Activated naive CD4-positive, alpha-beta T cell treated with anti-CD3 and anti-CD28 coated beads, Interleukin-2, amount 50 U/mL, for 72 hours (primary cell): ENCODE results near the gene ENAH. TPM values are rescaled to one million over a fixed set of nuclear protein-coding genes. Genes with fewer than 3 reads are reported as not detected.
"Not testable (repeated sequence)": the region's sequence is repeated elsewhere in the genome, so short reads cannot be mapped to it uniquely, and the experiment has no call there.

Source experiments
- ATAC-seq, 2 donors: fragments of 150-1000 bp; cut with Tn5 transposase; 2 replicates each; pipeline ENCODE4 v1.10.0; 2021; ENCODE audit warnings: mild to moderate bottlenecking in 2 of 2, moderate library complexity in 2 of 2
- DNase-seq, 2 donors: peaks; one replicate each; pipeline ENCODE4 v3.0.0; 2021 to 2022; ENCODE audit warnings: low spot score in 2 of 2
- H3K27ac Mint-ChIP-seq, 2 donors: one replicate each; pipeline ENCODE4 v1.8.0; 2022; ENCODE audit warnings: mild to moderate bottlenecking in 2 of 2, mixed read lengths in 2 of 2
- H3K36me3 Mint-ChIP-seq, 2 donors: one replicate each; pipeline ENCODE4 v1.8.0; 2022; ENCODE audit warnings: mixed read lengths in 2 of 2
- H3K9me3 Mint-ChIP-seq, 2 donors: one replicate each; pipeline ENCODE4 v1.8.0; 2022; ENCODE audit warnings: mixed read lengths in 2 of 2
- total RNA-seq, 2 donors: library from RNA; stranded (reverse); gene quantifications; one replicate each; pipeline ENCODE4 v1.2.3, GENCODE V29; 2022

ENAH gene
- total RNA-seq, 2 donors from 2014 or later = 0.09 to 0.89 TPM

DNA sequence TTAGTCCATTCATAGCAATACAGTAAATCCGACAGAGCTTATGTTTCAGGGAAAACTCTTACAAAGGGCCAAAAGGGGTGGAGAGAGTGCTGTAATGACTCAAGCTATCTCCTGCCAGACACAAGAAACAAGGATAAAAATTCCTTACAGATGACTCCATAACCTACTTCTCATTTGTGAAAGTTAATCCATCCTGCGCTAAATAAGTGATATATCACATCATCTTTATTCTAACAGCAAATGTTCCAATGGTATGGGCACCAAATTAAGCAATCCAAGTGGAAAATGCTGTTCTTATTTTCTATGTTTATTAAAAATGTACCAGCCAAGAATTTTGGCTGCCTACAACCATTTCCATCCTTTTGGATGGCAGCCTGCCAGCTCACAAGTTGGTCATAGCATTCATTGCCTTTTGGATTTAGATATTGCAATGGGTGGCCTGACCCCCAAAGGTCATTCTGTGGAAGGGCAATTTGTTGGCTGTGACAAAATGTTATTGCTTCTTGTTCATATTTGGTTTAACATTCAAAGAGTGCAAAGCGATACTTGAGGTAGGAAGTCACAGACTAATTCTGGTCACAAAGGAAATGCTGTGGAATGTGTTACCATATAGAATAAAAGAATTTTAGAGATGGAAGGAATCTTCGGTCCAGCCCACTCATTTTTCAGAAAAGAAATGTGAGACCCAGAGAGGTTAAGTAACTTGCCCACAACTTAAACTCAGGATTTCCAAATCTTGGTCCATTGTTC is 2.8 kb upstream of the ENAH start:
- DNase-seq (no peak), ATAC-seq (no peak)
- peaks cover 7% of the 10 kb centered on the region in 2 donors for H3K36me3 Mint-ChIP-seq
- H3K27ac Mint-ChIP-seq = no peak overlapping the region
- no peaks in the 10 kb centered on the region for H3K9me3 Mint-ChIP-seq

DNA sequence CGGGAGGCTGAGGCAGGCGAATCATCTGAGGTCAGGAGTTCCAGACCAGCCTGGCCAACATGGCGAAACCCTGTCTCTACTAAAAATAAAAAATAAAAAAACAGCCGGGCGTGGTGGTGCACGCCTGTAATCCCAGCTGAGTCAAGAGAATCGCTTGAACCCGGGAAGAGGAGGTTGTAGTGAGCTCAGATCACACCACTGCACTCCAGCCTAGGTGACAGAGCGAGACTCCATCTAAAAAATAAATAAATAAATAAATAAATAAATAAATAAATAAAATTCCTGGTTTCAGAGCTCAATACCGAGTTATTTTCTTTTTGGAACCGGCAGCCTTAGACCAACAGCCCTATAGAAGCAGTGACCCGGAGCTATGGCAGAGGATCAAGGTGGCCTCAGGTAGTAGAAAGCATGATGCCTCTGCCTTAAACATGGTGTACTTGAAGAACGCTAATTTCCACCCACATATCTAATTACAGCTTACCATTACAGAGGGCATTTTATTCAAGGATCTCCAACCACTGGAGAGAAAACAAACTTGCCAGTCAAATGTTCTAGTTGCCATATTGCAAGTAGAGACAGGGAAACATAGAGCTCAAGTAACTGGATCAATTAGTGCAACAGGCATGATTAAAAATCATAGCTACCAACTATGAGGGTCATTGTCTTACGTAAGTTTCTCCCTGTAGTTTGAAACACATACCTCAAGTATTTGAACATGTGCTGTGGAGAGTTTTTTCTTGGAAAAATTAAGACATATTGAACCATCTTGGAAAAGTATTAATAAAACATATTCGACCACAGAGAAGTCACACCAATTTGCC is 2.0 kb upstream of the ENAH start:
- H3K27ac Mint-ChIP-seq = no peak overlapping the region
- DNase-seq (no peak), ATAC-seq (no peak)
- H3K36me3 Mint-ChIP-seq = peaks cover 7% of the 10 kb centered on the region in 2 donors
- H3K9me3 Mint-ChIP-seq = no peaks in the 10 kb centered on the region

DNA sequence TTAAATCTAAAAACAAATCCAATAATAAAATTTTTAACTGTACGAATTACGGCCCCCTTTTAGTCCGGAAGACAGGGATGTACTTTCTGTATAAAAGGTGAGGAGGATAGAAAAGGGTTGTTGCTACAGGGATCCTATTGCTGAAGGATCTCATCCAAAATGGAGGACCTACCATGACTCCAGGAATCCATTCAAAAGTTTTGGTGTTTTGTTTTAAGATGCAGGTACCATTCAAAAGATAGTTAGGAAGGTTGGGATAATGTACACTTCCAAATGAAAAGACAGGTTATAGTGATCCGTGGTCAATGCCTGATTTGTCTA is 1.3 kb upstream of the ENAH start:
- peaks cover 7% of the 10 kb centered on the region in 2 donors for H3K36me3 Mint-ChIP-seq
- no peaks in the 10 kb centered on the region for H3K9me3 Mint-ChIP-seq
- DNase-seq = no peak
- no peak for ATAC-seq
- no peak overlapping the region for H3K27ac Mint-ChIP-seq

- Mint-ChIP-seq H3K9me3 (no peaks in the 10 kb centered on the region), H3K27ac (no peak overlapping the region), H3K36me3 (peaks cover 7% of the 10 kb centered on the region in 2 donors)
- ATAC-seq = peak; percentile 53
- peak in 1 of 2 donors; percentile 36 for DNase-seq
Measured at GRCh38 chr1:225653463-225654276, 747 bp upstream of the ENAH start.

- DNase-seq (no peak), ATAC-seq (no peak)
- H3K9me3 Mint-ChIP-seq = no peaks in the 10 kb centered on the region
- H3K27ac Mint-ChIP-seq = peak overlapping the region in 1 of 2 donors; percentile 88
- peaks cover 7% of the 10 kb centered on the region in 2 donors for H3K36me3 Mint-ChIP-seq
Measured at GRCh38 chr1:225651872-225652728, 823 bp downstream of the ENAH start.

GRCh38 chr1:225651376-225651871 is 1.5 kb downstream of the ENAH start:
- Mint-ChIP-seq H3K27ac (no peak overlapping the region), H3K9me3 (no peaks in the 10 kb centered on the region), H3K36me3 (peaks cover 7% of the 10 kb centered on the region in 2 donors)
- no peak for ATAC-seq
- no peak for DNase-seq

DNA sequence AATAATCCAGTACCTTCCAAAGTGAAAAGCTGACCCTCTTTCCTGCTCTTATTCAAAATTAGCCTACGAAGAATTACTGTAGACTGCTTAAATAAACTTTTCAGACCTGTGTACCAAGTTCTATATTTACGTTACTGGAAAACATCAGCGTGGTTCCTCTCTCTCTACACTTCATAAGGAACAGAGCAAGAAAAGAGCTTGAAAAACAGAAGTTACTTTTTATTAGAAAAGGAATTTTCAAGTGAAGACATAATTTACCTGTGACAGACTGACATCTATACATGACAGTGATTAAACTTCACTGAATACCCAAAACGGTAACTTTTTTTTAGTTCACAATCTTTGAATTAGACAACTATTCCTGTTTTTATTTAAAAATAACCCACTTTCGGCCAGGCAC is 2.7 kb downstream of the ENAH start:
- H3K27ac Mint-ChIP-seq = no peak overlapping the region
- H3K9me3 Mint-ChIP-seq = no peaks in the 10 kb centered on the region
- ATAC-seq = no peak
- no peak for DNase-seq
- peaks cover 7% of the 10 kb centered on the region in 2 donors for H3K36me3 Mint-ChIP-seq

- DNase-seq = no peak
- no peak for ATAC-seq
- no peaks in the 10 kb centered on the region for H3K9me3 Mint-ChIP-seq
- H3K27ac Mint-ChIP-seq = no peak overlapping the region
- H3K36me3 Mint-ChIP-seq = no peaks in the 10 kb centered on the region
Measured at GRCh38 chr1:225645194-225645895, 7.6 kb downstream of the ENAH start.

DNA sequence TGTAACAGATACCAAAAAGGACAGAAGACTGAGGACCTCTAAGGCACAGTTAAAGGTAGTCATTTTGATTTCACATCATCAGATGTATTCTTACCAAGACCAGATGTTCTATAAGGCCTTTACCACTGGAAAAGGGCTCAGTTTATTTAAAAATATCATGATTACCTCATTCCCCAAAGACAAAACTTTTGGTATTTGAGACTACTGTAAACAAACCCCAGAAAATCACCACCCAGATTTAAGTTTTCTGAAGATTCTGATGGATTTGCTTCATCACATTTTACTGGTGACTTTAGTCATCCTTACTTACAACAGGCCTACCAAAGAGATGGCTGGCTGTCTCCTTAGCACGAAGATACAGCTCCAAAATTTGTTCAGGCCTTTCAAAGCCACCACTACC is 8.3 kb downstream of the ENAH start:
- no peaks in the 10 kb centered on the region for H3K36me3 Mint-ChIP-seq
- no peak for ATAC-seq
- H3K9me3 Mint-ChIP-seq = no peaks in the 10 kb centered on the region
- DNase-seq = no peak
- H3K27ac Mint-ChIP-seq = no peak overlapping the region

DNA sequence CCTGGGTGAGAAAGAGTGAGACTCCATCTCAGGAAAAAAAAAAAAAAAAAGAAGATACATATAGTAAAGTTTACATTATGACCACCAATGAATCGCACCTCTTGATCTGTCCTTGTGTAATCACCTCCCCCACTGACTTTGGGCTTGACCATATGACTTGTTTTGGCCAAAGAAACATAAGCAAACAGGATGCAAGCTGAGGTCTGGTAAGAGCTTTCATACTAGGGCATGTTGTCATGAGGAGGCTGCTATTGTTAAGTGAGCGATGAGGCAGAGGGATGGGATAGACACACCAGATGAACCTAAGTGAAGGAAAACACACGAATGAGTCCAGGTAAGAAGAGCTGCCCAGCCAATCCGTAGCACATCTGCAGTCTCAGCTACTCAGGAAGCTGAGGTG is 10.7 kb downstream of the ENAH start:
- DNase-seq (no peak), ATAC-seq (no peak)
- Mint-ChIP-seq H3K36me3 (no peaks in the 10 kb centered on the region), H3K27ac (no peak overlapping the region), H3K9me3 (no peaks in the 10 kb centered on the region)

GRCh38 chr1:225638853-225639252 is 14.1 kb downstream of the ENAH start:
- DNase-seq (no peak), ATAC-seq (no peak)
- H3K27ac Mint-ChIP-seq = no peak overlapping the region
- H3K9me3 Mint-ChIP-seq = peaks cover 0 to 4% of the 10 kb centered on the region in 2 donors
- peaks cover 0 to 6% of the 10 kb centered on the region in 2 donors for H3K36me3 Mint-ChIP-seq

GRCh38 chr1:225637651-225638199 is 15.2 kb downstream of the ENAH start:
- H3K9me3 Mint-ChIP-seq = peaks cover 0 to 4% of the 10 kb centered on the region in 2 donors
- no peak overlapping the region for H3K27ac Mint-ChIP-seq
- peaks cover 0 to 6% of the 10 kb centered on the region in 2 donors for H3K36me3 Mint-ChIP-seq
- no peak for DNase-seq
- ATAC-seq = no peak

- DNase-seq, H3K27ac Mint-ChIP-seq, ATAC-seq, H3K9me3 Mint-ChIP-seq, H3K36me3 Mint-ChIP-seq: not testable (repeated sequence)
Measured at GRCh38 chr1:225636992-225637391, 15.9 kb downstream of the ENAH start.

DNA sequence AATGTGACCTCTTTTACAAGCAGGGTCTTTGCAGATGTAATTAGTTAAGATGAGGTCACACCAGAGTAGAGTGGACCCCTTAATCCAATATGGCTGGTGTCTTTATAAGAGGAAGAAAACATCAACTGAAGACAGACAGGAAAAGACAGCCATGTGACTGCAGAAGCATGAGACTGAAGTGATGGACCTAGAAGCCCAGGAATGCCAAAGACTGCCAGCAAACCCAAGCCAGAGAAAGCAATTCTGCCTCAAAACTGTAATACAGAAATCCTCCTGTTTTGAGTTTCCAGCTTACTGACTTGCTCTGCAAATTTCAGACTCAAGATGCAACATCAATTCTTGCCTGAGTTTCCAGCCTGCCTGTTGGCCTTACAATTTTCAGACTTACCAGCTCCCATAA is 17.3 kb downstream of the ENAH start:
- Mint-ChIP-seq H3K36me3 (peaks cover 0 to 6% of the 10 kb centered on the region in 2 donors), H3K27ac (no peak overlapping the region), H3K9me3 (peaks cover 0 to 4% of the 10 kb centered on the region in 2 donors)
- DNase-seq = no peak
- ATAC-seq = no peak

DNA sequence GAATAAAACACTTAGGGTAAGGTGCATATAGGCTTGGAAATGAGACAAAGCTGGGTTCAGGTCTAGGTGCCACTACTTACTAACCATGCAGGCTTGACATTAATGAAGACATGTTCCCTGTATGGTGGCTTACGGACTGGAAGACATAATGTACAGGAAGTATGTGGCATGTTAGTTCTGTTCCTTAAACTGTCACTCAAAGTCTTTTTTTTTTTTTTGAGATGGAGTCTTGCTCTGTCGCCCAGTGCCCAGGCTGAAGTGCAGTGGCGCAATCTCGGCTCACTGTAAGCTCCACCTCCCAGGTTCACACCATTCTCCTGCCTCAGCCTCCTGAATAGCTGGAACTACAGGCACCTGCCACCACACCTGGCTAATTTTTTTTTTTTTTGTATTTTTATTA is 20.1 kb downstream of the ENAH start:
- ATAC-seq, H3K9me3 Mint-ChIP-seq, H3K36me3 Mint-ChIP-seq, DNase-seq, H3K27ac Mint-ChIP-seq: not testable (repeated sequence)
